ENCODE data around the gene TESPA1.
"Not testable (repeated sequence)": the region's sequence is repeated elsewhere in the genome, so short reads cannot be mapped to it uniquely, and the experiment has no call there.

Gene TESPA1, protein sequence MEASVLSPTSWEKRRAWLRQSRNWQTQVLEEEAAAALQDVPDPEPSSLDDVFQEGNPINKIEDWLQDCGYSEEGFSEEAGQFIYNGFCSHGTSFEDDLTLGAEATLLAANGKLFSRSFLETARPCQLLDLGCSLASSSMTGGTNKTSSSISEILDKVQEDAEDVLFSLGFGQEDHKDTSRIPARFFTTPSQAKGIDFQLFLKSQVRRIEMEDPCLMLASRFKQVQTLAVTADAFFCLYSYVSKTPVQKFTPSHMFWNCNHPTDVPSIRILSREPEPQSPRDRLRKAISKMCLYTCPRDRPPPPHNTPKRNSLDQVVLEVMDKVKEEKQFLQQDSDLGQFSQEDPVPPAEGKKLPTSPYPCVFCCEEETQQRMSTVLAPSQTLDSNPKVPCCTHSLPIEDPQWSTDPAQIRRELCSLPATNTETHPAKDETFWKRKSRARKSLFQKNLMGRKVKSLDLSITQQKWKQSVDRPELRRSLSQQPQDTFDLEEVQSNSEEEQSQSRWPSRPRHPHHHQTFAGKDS

DNA sequence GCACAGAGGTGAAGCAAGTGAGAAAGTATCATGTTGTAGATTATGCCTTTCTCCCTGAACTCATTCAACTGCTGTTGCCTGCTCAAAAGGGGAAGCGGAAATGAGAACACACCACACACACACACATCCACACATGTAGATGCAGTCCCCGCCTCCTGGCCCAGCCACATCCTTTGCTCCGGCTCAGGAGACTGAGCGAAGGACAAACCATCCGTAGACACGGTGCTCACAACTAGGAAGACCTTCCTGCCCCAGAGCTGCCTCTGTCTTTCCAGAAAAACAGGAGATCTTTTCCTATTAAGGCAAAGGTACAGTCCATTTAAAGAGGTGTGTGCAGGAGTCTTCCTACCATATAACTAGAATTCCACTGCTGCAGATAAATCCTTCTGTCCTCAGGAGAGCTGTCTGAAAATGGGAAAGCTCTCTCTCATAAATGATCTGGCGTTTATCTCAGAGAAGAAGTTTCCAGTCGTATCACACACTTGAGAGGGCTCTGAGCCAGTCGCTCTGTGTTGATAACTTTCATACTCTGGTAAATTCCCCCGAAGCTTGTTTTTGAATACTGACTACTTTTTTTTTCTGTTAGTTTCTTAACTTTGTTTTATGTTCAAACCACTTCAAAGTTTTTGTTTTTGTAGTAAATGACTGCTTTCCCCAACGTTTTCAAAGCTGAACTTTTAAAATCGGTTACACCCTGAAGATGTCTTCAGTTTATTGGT lies at the start of gene TESPA1:
Gene TESPA1, minus strand, starts transcription at position 105 of the 719 bp plus-strand sequence. CDS start 10,200 bp downstream, outside the sequence.
- DNase-seq, result peak; percentile 55 to 73

DNA sequence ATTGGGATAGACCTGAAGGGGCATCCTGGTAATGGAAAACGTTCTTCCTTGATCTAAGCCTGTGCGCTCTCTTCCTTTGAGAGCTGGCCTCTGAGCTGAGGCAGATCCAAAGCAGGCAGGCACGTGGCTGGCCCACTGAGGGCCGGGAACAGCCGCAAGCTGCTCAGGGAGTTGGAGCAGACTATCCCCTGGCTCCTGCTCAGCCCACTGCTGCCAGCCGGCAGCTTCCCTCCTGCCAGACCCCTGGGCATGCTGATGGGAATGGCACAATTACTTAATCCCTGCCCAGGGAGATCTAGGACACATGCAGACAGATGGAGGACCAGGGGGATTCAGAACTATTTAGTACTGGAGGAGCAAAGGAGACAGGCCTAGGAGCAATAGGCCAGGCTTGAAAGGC lies 49.7 kb upstream of the TESPA1 start:
- no peak for DNase-seq

DNA sequence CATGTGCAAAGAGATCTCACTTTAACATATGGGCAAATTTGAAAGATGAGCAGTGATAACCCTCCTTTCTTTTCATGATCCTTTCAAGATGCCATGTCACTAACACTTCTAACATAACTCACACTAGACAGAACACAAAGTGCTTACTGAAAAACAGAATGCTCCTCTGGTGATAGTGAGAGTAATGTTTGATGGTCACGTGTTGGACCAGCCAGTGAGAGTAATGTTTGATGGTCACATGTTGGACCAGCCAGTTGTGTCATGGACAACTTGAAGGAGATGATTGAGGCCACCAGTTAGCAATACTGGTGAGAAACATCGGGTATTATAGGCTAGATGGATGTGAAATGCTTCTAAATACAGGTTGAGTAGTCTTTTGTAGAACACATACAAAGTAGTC lies 40.9 kb upstream of the TESPA1 start:
- no peak for DNase-seq

DNA sequence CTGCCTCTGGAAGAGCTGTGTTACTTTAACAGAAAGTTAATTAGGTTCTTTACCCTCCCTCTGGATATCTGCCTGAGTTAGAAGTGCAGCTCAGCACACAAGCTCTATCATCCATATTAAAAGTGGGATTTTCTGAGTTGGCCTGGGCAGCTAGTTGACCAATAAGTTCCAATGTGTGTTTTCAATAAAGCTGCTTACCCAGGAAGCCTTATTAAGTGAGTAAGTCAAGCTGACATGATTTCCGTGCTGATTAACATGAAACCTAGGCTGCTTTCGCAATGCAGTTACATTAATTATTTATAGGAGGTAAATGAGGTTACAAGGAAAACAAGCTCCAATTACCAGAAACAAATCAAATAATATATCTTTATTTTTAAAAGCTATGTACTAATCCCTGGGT lies 40.0 kb upstream of the TESPA1 start:
- DNase-seq, result no peak

DNA sequence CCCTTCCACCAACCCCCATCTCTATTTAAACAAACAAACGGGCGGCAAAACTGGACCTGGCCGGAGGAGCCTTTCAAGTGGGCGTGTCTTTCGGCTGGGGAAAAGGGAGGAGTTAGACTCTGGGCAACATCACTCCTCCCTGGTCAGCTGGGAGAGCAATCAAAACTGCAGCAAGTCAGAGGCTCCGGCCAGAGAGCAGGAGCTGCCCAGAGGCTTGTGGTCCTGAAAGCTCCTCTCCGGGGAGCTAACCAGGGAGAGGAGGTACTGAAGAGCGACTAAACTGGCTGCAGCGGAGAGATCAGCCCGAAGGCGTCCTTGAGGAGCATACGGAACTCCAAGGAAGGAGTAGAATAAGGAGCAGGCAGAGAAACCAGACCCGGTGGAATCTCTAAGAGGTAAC lies 35.2 kb upstream of the TESPA1 start, which contains the start of gene NEUROD4:
Gene NEUROD4, plus strand, starts transcription at position 191 of the 400 bp plus-strand sequence. CDS start 6,466 bp downstream, outside the sequence.
- peak; percentile 55 to 64 for DNase-seq

DNA sequence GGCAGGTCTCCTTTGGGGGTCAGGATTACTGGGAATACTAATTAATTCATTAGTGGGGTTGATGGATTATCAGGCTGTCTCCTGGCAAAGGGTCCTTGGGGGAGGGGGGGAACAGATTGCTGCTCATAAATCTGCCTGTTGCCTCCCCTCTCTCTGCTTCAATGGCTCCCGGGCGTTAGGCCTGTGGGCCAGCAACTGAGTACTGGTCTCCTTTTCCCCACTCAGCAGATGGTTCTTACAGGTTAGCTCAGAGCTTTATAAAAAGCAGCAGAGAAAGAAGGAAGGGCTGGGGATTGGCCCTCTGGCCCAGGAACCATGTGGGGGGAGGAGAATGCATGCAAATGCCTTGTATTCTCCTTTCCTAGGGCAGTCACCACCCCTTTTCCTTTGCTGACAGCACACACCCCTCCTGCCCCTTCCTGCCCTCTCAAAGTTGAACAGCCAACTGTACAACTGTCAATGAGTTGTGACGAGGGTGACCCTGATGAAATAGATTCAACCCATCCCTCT lies 32.9 kb upstream of the TESPA1 start:
- no peak for DNase-seq

DNA sequence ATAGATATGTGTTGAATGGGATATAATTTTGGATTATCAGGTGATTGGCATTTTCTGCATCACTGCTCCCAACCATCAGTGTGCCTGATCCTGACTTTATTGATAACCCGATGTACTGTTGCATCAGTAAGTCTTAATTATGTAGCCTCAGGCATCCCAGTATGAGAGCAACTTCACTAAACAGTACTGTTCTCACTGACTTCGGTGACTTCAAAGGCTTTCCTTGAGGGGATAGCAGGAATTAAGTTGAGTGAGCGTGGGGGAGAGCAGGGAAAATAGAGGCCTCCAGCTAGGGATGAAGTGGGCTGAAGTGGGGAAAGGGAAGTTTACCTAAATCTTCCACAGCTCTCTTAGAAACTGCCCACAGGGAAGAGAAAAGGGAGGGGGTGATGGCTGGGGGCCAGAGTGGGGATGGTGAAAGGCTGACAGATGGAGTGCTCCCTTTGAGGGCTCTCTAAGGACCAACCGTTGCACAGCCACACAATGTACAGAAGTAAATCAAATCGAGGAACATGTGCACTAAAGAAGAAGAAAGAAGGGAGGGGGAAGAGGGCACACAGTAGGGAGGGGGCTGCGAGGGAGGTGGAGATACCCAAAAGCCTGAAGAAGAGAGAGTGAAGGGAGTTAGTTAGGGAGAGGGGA lies 24.5 kb upstream of the TESPA1 start:
- DNase-seq, result no peak

DNA sequence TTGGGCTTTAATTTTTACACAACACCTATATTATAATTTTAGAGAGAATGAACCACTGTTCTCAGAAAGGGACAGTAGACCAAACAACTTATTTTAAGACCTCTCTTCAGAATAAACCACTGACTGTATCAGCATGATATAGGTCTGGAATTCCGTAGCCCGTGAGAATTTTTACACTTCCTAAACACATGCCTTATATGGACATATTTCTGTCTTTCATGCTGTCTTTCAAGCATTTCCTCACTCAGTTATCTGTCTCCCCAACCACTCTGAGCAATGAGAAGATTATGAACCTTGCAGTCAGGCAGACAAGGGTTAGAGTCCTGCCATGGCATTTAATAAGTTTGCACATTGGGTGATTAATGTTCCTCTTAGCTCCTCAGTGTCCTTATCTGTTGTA lies 17.8 kb upstream of the TESPA1 start:
- no peak for DNase-seq

DNA sequence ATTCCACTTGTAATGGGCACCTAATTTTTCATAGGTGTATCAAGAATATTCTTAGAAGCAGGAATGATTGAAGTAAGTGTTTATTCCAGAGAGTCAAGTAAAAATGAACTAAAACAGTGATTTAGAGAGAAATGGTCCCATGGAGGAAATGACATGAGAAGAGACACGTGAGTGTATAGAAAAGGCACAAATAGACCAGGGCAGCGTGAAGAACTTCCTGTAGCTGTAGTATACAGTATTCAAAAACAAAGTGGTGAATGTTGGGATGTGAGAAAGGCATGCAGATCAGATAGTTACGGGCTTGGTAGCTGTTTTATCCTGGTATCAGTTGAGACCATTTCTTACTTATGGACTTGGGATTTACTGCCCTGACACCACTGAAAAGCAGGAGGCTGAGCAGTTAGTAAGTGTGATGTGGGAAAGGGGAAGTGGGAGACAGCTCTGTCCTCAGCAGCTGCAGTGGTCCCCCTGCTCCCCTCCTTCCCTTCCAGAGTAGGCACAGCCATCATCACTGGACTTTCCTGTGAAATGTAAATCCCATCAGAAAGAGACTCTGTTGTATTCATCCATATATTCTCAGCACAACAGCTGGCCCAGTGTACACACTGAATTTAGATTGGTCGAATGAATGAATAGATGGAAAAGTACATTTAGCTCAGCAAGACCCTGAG lies 16.8 kb upstream of the TESPA1 start:
- no peak for DNase-seq

DNA sequence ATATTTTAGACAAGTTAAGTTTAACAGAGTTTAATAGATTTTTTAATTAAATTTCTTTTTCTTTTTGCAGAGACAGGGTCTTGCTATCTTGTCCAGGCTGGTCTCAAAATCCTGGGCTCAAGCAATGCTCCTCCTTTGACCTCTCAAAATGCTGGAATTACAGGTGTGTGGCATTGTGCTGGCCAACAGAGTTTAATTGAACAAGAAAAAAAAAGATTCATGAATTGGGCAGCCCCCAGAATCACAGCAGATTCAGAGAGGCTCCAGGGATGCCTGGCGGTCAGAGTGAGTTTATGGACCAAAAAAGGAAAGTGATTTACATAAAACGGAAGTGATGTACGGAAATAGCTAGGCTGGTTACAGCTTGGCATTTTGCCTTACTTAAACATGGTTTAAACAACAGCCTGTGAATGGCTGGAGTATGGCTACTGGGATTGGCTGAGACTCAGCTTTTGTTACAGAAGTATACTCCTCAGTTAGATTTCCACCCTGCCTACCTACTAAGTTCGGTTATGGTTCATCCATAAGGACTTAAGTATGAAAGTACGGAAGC lies 14.5 kb upstream of the TESPA1 start:
- peak in 1 of 2 donors; percentile 61 for DNase-seq

DNA sequence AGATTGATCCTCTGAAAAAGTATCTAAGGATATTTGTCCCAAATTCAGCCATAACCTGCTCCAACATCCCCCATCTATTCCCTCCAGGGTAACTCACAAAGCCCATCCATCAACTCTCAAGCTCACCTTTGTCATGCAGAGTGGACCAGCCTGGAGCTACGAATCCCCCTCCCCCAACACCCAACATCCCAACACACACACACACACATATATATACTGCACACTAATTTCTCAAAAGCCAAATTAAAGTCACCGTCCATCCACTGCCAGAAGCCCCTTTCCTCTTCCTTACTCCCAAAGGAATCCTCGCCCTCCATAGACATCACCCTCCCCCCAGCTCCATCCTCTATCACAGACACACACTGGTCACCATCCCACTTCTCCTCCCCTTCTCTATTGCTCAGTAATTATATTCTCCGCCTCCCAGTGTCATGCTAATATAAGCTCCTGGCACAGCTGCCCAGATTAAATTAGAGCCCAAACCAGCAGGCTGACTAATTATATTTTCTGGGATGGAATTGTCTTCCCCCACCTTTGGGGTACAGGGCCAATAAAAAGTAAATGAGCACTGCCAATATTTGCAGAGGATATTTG lies 13.5 kb upstream of the TESPA1 start:
- no peak for DNase-seq

DNA sequence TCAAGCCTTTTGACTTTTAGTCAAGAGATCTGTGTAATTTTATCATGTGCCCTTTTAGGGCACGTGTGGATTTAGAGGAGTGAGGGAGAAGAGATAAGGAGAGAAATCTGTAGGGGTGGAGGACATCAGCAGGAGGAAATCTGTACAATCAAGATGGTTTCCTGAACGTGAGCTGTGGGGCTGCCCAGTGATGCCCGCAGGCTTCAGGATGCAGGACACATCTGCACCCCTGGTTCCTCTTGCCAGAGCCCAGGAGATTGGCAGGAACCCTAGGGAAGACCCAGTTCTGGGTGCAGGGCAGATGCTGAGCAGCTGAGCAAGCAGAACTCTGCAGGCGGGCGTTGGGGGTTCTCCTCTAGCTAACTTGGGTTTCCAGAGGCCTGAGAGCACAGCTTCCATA lies 11.6 kb upstream of the TESPA1 start:
- no peak for DNase-seq

DNA sequence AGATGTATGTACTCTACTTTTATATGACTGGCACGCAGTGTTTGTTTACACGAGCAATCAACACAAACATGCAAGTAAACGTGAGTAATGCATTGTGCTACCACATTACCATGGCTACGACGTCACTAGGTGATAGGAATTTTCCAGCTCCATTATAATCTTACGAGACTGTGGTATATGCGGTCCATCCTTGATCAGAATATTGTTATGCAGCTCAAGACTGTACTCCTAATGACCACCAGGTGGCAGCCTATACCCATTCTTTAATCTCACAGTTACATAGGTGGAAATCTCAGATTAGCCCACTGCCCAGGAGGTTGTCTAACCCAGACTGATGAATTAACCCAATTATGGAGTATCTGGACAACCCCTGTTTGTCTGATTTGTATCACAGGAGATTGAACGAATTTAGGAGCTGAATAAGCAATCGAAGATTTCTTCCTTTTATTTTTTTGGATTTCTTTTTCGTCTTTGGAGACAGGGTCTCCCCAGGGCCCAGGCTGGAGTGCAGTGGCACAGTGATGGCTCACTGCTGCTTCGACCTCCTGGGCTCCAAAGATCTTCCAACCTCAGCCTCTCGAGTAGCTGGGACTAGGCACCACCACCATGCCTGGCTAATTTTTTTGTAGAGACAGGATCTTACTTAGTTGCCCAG lies 8.7 kb upstream of the TESPA1 start:
- peak; percentile 27 to 84 for DNase-seq

DNA sequence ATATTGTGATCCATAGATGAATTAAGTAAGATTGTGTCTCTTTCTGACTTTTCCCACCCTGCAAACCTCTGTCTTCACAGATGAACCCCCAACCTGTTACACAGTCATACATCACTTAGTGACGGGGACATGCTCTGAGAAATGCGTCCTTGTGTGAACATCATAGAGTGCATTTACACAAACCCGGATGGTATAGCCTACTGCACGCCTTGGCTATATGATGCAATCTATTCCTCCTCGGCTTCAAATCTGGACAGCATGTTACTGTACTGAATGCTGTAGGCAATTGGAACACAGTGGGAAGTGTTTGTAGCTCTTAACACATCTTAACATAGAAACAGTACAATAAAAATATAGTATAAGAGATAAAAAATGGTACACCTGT lies 7.4 kb upstream of the TESPA1 start:
- no peak for DNase-seq

DNA sequence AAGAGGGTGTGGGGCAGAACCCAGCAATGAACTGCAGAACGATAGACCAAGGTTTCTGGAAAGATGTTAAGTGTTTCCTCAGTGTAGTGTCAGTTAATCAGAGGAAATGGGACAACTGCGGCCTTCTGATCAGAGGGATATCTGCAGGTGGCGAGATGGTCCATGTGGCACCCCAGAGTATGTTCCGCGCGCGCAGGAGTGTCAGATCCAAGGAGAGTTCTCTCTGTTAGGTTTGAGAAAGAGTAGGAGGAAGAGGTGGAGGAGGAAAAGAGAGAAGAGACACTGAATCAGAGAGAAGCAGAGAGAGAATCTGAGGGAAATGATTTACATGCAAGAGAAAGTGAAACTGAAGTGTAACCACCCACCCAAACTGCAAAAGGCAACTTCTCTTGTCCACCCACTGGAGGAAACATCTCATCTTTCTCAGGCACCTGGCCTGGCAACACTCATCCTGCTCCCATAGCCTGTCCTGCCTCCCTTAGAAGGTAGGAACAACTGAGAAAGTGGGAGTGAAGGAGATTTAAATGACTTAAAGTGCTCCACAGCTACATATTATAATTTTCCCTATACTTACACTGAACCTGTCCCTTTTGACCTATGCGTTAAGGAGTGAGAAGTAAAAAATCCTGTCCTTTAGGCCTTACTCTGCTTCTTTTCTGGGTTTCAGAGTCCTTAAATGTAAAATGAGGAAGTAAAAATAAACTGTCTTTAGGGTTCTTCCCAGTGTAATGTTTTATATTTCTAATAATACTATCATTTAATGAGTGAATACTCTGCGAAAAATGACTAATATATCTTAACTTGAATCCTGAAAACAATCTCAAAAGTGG lies 6.8 kb upstream of the TESPA1 start:
- peak; percentile 36 to 52 for DNase-seq

DNA sequence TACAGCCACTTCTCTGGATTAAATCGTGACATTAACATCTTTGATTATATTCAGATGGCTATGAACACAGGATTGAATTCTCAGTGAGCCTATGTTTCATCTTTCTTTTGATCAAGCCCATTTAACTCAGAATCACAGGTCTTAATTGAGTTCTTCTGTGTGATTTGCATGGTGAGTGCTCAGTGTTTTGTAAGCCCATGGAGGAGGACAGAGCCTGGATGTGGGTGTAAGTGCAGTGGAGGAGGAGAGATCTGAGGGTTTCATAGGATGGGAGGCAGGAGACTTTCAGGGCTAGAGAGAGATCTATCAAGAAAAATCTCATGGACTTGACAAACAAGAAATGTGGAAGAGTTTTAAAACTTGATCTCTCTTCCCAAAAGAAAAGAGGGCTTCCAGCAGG lies 5.3 kb upstream of the TESPA1 start:
- DNase-seq, result no peak

DNA sequence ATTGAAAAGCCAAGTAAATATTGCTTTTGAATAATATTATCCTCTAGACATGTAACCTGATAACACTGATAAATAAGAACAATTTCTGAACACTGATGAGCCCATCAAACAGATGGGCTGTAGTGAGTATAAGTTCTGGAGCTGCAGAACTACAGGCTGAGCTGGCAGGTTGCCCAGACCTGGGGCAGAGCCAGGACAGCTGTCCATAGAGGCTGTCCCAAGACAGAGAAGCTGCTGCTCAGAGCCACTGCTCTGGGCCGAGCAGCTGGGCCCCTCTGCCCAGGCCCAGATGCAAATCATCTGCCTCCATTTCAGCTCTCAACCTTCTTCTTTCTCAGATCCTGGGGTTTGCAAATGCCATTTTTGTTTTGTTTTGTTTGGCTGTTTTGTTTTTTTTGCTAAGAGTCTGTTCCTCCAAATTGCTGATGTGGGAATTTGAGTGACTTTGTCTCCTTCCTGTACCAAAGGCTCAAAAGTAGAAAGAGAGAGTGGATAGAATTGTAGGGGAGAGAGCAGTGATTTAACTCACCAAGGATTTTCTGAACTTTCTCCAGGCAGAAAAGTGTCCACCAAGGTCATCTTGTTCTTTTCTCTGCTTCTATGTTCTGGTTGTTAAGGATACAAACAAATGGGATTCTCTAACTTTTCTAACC lies 4.0 kb upstream of the TESPA1 start:
- DNase-seq, result no peak

DNA sequence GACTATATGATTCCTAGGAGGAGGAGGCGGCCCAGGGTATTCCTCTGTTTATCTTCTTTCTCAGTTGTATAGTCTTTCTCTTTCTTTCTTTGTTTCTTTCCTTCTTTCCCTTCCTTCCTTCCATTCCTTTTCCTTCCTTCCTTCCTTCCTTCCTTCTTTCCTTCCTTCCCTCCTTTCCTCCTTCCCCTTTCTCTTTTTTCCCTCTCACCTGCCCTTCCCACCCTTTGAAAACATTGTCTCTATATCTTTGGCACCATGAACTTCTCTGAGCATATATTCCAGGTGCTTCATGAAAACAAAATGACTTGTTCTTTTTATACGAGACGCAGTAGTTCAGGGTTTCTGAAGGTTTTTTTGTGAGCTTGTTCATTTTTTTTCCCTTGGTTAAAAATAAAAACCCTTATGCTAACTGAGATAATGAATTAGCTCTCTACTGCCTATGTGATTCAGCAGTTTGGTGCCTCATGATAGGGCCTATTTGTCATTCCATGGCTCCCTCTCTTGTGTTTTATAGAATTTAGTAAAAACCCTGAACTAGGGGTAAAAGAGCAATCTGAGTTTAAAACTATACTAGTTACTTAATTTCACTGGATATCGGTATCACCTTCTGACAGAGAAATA lies 3.2 kb upstream of the TESPA1 start:
- DNase-seq, result no peak

DNA sequence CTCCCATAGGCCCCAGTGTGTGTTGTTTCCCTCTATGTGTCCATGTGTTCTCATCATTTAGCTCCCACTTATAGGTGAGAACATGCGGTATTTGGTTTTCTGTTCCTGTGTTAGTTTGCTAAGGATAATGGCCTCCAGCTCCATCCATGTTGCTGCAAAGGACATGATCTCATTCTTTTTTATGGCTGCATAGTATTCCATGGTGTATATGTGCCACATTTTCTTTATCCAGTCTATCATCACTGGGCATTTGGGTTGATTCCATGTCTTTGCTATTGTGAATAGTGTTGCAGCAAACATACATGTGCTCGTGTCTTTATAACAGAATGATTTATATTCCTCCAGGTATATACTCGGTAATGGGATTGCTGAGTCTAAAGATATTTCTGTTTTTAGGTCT lies 2.2 kb upstream of the TESPA1 start:
- DNase-seq, result not testable (repeated sequence)

Data from inflammatory macrophage treated with lipopolysaccharide for 1 hour (primary cell).